NCI-H748 treated with DMSO at 0.1 percent for 48 hours (cell line): ENCODE measurements around the gene NEK8.
A peak's percentile ranks its signal among the peaks of the same experiment; 100 is the strongest.
"Not testable (repeated sequence)": the region's sequence is repeated elsewhere in the genome, so short reads cannot be mapped to it uniquely, and the experiment has no call there.

Source experiments
- DNase-seq: peaks from one replicate; lab custom pipeline; 2025; lab: John Stamatoyannopoulos, UW

Gene NEK8

GRCh38 chr17:28725660-28726225 lies 2.8 kb upstream of the NEK8 start:
- DNase-seq: peak; percentile 71

- DNase-seq: peak; percentile 71
Observed at GRCh38 chr17:28726226-28726626, 2.4 kb upstream of the NEK8 start, which contains the start of gene TLCD1. Gene TLCD1, minus strand, starts transcription at chr17:28726233. Its CDS starts 136 bp downstream, at chr17:28726097.

GRCh38 chr17:28726627-28727491 lies 1.7 kb upstream of the NEK8 start:
- peak; percentile 98 for DNase-seq

GRCh38 chr17:28729950-28730330 lies 1.4 kb downstream of the NEK8 start:
- no peak for DNase-seq

GRCh38 chr17:28733346-28733745 lies 4.8 kb downstream of the NEK8 start:
- DNase-seq: no peak

GRCh38 chr17:28734712-28735241 lies 6.2 kb downstream of the NEK8 start:
- DNase-seq: no peak

- DNase-seq: no peak
Observed at GRCh38 chr17:28735242-28735722, 6.7 kb downstream of the NEK8 start.

- not testable (repeated sequence) for DNase-seq
Observed at GRCh38 chr17:28735913-28736769, 7.6 kb downstream of the NEK8 start.

- DNase-seq: no peak
Observed at GRCh38 chr17:28737316-28737715, 8.7 kb downstream of the NEK8 start.

- DNase-seq: no peak
Observed at GRCh38 chr17:28737770-28738679, 9.4 kb downstream of the NEK8 start.

GRCh38 chr17:28738680-28739384 lies 10.2 kb downstream of the NEK8 start:
- DNase-seq: no peak

- DNase-seq: no peak
Observed at GRCh38 chr17:28740406-28741357, 12.1 kb downstream of the NEK8 start.

GRCh38 chr17:28741358-28742349 lies 13.1 kb downstream of the NEK8 start:
- DNase-seq: no peak

GRCh38 chr17:28743243-28744103 lies 14.9 kb downstream of the NEK8 start, which contains the start of gene TRAF4:
Gene TRAF4, plus strand, starts transcription at chr17:28744011. Its CDS starts 102 bp downstream, at chr17:28744113.
- DNase-seq: peak; percentile 80

GRCh38 chr17:28744104-28744971 lies 15.8 kb downstream of the NEK8 start:
- DNase-seq: no peak
